Stimulated activated CD4-positive, alpha-beta T cell treated with anti-CD3 and anti-CD28 coated beads, Interleukin-15, amount 100 ng/mL, for 1 hour (primary cell): Measurements from ENCODE around the gene VPS51.

Experiments used
- DNase-seq, 2 donors: peaks; one replicate each; pipeline ENCODE4 v3.0.0-alpha.2; 2020; ENCODE audit warnings: low read depth in 1 of 2, low spot score in 1 of 2

VPS51 gene

GRCh38 chr11:65104628-65105027, 8.6 kb downstream of the VPS51 start:
- no peak for DNase-seq

- no peak for DNase-seq
Measured at GRCh38 chr11:65107078-65107477, 11.1 kb downstream of the VPS51 start.

DNA sequence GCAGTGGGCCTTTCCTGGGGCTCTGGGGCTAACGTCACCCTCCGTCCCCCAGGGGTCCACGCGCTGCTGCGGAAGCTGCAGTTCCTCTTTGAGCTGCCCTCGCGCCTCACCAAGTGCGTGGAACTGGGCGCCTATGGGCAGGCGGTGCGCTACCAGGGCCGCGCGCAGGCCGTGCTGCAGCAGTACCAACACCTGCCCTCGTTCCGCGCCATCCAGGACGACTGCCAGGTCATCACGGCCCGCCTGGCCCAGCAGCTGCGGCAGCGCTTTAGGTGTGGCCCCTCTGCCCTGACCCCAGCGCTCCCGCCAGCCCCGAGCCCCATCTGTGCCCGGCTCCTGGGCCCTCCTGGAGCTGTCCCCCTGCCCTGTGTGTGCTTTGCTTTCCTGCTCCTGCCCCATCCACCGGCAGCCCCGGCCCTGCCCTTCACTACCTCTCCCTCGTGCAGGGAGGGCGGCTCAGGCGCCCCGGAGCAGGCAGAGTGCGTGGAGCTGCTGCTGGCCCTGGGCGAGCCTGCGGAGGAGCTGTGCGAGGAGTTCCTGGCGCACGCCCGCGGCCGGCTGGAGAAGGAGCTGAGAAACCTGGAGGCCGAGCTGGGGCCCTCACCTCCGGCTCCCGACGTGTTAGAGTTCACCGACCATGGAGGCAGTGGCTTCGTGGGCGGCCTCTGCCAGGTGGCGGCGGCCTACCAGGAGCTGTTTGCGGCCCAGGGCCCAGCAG, 11.9 kb downstream of the VPS51 start:
- no peak for DNase-seq

DNA sequence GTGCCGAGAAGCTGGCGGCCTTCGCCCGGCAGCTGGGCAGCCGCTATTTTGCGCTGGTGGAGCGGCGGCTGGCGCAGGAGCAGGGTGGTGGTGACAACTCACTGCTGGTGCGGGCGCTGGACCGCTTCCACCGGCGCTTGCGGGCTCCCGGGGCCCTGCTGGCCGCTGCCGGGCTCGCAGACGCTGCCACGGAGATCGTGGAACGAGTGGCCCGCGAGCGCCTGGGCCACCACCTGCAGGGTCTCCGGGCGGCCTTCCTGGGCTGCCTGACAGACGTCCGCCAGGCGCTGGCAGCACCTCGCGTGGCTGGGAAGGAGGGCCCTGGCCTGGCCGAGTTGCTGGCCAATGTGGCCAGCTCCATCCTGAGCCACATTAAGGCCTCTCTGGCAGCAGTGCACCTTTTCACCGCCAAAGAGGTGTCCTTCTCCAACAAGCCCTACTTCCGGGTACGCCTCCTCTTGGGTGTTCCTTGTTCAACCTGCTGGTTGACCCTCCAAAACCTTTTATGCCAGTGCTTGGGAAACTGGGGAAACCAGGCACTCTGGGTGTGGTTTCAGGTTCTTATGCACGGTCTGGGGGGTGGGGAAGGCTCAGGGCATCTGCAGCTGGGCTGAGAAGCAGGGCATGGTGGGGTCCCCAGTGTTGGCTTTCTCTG, 12.6 kb downstream of the VPS51 start:
- no peak for DNase-seq

DNA sequence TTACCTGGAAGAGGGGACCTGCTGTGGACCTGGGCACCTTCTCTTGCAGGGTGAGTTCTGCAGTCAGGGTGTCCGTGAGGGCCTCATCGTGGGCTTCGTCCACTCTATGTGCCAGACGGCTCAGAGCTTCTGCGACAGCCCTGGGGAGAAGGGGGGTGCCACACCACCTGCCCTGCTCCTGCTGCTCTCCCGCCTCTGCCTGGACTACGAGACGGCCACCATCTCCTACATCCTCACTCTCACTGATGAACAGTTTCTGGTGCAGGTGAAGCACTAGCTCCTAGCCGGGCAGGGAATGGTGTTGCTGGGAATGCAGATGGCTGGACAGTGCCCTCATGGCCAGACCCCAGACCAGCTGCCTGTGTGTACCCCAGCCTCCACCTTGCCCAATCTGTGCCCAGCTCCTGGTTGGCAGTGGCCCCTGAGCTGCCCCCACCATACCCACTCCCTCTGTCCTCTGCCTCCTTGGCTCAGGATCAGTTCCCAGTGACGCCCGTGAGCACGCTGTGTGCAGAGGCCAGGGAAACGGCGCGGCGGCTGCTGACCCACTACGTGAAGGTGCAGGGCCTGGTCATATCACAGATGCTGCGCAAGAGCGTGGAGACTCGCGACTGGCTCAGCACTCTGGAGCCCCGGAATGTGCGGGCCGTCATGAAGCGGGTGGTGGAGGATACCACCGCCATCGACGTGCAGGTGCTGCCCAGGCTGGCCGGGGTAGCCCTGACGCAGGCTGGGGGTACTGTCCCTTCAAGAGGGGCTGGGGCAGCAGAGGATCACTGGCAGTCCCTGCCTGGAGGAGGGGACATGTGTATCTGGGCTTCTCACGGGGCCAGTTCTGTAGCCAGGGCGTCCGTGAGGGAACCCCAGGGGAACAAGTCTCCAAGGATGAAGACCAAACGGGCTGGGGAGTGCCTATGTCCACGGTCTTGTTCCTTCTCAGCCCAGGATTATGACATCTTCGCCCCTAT, 13.5 kb downstream of the VPS51 start:
- no peak for DNase-seq

- DNase-seq = peak; percentile 92 to 95
Measured at GRCh38 chr11:65110354-65110861, 14.4 kb downstream of the VPS51 start.

GRCh38 chr11:65111159-65111743, 15.2 kb downstream of the VPS51 start:
- no peak for DNase-seq

DNA sequence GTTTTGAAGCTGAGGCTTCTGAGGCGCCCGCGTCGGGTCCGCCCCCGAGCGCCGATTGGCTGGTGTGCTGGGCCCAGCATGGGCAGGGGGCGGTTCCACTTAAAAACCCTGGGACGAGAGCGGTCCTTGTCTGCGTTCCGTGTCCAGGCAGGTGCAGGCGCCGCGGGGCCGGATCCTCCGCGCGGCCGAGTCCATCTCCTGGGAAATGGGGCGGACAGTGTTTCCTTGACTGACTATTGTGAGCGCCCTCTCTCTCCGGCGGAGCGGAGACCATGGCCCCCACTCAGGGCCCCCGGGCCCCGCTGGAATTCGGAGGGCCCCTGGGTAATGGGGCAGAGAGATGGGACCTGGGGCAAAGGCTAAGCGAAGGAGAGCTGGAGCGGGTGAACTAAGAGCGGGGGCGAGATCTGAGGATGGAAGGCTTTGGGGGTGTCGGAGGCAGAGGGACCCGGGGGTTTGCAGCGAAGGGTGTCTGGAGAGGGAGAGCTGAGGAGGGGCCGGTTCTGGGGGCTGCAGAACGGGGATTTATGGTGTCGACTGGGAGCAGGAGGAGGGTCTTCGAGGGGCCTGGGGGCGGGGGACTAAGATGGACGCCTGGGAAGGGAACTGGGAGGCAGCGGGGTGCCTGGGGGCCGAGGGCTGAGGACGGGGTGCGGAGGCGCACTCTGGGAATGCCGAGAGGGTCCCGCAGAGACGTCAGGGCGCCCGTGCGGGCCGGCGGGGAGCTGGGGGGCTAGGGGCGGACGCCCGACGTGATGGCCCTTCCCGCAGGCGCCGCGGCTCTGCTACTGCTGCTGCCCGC, 15.9 kb downstream of the VPS51 start, which contains the start of gene TM7SF2:
TM7SF2 (plus strand) TSS at position 129 of the 802 bp plus-strand sequence; CDS start at position 273, 144 bp downstream.
- peak; percentile 87 to 90 for DNase-seq

DNA sequence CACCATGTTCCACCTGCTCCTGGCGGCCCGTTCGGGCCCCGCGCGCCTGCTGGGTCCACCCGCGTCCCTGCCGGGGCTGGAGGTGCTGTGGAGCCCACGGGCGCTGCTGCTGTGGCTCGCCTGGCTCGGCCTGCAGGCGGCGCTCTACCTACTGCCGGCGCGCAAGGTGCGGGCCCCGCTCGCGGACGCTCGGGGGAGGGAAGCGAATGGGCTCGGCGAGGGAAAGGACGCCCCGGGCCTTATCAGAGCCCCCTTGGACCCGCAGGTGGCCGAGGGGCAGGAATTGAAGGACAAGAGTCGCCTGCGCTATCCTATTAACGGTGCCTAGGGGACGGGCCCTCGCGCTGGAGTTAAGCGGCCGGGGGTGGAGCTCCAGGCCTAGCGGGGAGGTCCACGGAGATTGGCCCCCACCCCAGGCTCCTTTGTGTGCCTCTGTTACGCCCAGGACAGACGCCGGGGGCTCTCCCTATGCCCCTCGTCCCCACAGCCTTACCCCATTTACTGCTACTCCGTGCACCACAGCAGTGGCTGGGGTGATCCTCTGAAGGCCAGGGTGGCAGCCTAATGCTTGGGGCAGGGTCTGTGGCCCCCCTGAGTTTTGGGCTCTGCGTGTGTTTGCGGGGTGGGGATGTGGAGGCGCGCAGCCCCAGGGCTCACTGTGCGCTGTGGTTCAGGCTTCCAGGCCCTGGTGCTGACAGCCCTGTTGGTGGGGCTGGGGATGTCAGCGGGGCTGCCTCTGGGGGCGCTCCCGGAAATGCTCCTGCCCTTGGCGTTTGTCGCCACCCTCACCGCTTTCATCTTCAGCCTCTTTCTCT, 16.7 kb downstream of the VPS51 start:
- DNase-seq = peak; percentile 60 to 65

- DNase-seq = no peak
Measured at GRCh38 chr11:65113361-65113756, 17.3 kb downstream of the VPS51 start.

DNA sequence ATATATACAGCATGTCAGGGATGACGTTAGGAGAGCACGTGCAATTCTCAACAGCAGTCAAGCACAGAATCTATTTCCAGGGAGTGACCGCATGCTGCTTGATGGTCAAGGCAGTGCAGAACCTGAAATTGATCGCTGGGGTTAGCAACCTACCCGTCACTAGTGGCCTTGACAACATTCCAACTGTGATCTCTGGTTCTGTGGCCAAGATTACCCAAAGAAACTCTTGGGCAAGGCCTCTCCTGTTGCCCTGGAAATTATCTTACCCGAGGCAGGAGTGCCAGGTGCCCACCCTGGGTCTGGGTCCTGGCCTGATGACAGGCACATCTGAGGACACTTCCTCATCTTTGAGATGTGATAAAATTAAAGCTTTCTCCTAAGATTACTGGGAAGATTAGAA, 17.8 kb downstream of the VPS51 start:
- no peak for DNase-seq

DNA sequence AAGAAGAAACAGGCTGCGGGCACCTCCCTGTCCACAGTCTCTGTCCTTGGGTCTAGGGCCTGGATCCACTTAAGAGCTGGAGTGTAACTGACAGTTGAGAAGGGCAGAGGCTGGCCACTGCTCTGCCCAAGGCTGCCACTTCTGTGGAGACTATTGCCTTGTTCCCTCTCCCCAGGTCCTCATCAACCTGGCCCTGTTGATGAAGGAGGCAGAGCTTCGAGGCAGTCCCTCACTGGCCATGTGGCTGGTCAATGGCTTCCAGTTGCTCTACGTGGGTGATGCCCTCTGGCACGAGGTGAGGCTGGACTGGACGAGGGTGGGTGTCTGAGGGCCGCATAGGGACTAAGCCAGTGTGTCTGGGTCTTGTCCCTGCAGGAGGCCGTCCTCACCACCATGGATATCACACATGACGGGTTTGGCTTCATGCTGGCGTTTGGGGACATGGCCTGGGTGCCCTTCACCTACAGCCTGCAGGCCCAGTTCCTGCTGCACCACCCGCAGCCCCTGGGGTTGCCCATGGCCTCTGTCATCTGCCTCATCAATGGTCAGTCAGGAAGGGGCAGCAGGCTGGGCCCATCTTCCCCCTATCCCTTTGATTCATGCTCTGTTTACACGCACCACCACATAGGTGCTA, 18.6 kb downstream of the VPS51 start:
- DNase-seq = no peak

DNA sequence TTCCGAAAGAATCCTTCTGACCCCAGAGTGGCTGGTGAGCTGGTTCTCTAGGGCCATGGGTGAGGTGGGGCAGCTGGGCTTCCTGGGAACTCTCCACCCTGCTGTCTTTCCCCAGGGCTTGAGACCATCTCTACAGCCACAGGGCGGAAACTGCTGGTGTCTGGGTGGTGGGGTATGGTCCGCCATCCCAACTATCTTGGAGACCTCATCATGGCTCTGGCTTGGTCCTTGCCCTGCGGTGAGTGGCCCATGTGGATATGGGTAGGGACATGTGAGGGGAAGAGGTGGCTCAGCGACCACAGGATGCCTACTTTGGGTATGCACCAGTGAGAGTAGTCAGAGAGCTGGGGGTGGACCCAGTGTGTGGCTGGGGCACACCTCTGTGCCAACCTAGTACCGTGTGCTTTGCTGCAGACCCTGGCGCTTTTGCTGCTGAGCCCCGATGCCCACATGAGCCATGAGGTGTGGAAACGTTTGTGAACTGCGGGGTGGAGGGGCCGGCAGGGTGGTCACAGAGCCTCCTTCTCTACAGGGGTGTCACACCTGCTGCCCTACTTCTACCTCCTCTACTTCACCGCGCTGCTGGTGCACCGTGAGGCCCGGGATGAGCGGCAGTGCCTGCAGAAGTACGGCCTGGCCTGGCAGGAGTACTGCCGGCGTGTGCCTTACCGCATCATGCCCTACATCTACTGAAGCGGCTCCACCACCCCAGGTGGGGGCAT, 19.5 kb downstream of the VPS51 start:
- DNase-seq = no peak

GRCh38 chr11:65116370-65117205, 20.6 kb downstream of the VPS51 start:
- DNase-seq = peak in 1 of 2 donors; percentile 45

GRCh38 chr11:65117206-65118096, 21.4 kb downstream of the VPS51 start, which contains the start of gene ZNHIT2:
Gene ZNHIT2 (minus strand): TSS chr11:65117701. CDS start chr11:65117653, 48 bp downstream.
- DNase-seq = peak; percentile 99 to 100
